ENCODE data around the gene MGMT. TPM values are rescaled to one million over a fixed set of nuclear protein-coding genes. Genes with fewer than 3 reads are reported as not detected.

Gene MGMT
- total RNA-seq, 1 experiment from 2014 or later, result 9.4 TPM

DNA sequence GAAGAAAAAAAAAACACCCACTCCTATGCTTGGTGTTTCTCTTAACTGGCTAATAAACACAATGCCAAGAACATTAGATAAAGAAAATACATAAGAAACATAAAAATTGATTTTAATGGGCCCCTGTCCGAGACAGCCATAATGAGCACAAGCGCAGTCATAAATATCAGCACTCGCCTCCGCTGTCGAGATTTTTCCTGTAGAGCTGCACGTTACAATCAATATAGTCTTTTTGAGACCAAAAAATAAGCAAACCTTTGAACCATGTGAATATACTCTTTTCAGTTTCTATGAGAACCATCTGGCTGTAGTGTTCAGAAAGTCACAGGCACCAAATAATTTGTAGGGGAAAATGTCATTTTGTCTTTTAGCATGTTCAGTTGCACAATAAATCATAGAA is 70.1 kb downstream of the MGMT start:
- DNase-seq (ENCODE audit: low read depth in 1 of 2, low spot score in 2 of 2), result no peak
- Histone ChIP-seq H3K4me3 (no peak overlapping the region), H3K9me3 (replicated peaks) (peaks cover 9% of the 10 kb centered on the region), H3K27me3 (replicated peaks) (no peaks in the 10 kb centered on the region), H3K36me3 (no peaks in the 10 kb centered on the region), H3K4me1 (replicated peaks) (peaks cover 8% of the 10 kb centered on the region), H3K27ac (no peak overlapping the region)

DNA sequence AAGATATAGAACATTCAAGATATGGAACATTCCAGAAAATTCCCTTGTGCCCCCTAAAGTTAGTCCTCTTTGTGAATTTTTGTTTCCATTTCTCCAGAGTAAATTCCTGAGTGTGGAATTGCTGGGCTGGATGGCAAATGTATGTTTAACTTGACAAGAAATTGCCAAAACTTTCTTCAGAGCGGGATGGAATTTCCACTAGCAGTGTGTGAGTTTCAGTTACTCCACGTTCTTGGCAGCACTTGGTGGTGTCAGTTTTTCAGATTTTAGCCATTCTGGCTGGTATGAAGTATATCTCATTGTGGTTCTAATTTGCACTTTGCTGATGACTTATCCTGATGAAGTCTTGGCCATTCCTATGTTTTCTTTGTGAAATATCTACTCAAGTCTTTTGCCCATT is 71.2 kb downstream of the MGMT start:
- H3K36me3 ChIP-seq, result no peaks in the 10 kb centered on the region
- DNase-seq (ENCODE audit: low read depth in 1 of 2, low spot score in 2 of 2), result no peak
- H3K27ac ChIP-seq, result no peak overlapping the region
- no peaks in the 10 kb centered on the region for H3K4me1 ChIP-seq (replicated peaks)
- H3K4me3 ChIP-seq, result no peak overlapping the region
- H3K27me3 ChIP-seq (replicated peaks), result no peaks in the 10 kb centered on the region
- peaks cover 3% of the 10 kb centered on the region; the same call in 1 of the 2 replicates for H3K9me3 ChIP-seq (replicated peaks)

DNA sequence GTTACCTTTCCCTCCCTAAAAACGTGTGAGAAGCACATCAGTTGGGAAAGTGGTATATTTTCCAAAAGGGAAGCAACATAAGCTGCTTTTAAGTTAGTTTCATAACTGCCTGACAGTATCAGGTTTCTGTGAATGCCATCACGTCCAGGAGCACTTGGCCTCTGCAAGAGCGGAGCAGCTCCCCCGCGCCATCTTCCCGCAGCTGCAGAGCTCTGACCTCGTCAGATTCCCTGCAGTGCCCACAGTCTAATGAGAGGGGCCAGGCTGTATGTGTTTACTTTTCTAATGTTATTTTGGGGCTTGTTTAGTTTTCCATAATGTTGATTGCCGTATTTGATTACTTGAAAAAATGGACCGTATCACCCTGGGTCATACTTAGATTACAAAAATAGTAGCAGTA is 74.2 kb downstream of the MGMT start:
- DNase-seq (ENCODE audit: low read depth in 1 of 2, low spot score in 2 of 2), result no peak
- no peak overlapping the region for H3K27ac ChIP-seq
- no peaks in the 10 kb centered on the region for H3K36me3 ChIP-seq
- H3K4me3 ChIP-seq, result no peak overlapping the region
- peaks cover 3% of the 10 kb centered on the region; the same call in 1 of the 2 replicates for H3K9me3 ChIP-seq (replicated peaks)
- no peaks in the 10 kb centered on the region for H3K27me3 ChIP-seq (replicated peaks)
- H3K4me1 ChIP-seq (replicated peaks), result no peaks in the 10 kb centered on the region

DNA sequence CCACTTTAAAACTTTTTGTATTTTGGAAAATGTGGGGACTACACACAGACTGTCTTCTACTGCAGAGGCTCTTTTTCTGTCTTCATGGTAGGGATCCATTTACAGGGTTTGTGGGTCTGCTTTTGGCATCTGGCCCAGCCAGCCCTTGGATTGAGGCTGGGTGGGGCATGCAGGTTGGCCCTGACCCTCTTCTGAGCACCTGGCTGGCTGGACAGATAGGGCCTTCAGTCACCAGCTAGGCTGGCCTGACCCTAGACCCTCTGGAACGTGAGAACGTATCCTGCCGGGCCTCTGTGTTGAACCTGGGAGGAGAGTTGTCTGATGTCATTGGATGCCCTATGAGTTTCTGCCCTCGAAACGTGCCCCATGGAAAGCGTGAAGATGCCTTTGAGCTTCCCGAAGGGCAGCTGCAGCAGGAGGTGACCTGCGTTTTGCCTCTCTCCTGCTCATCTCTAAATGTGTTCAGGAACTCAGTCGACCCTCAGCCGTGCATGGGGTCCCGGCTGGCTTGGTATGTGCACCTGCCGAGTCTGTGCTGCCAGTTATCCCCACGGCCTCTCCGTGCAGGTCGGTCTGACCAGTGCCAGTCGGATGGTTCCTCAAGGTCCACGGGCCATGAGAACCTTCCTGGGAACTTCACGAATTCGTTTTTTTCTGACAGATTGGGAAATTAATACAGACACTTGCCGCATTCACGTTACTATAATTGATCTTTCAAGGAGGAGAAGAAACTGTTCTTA is 74.9 kb downstream of the MGMT start:
- H3K36me3 ChIP-seq, result no peaks in the 10 kb centered on the region
- peaks cover 3% of the 10 kb centered on the region; the same call in 1 of the 2 replicates for H3K9me3 ChIP-seq (replicated peaks)
- DNase-seq (ENCODE audit: low read depth in 1 of 2, low spot score in 2 of 2), result no peak
- no peaks in the 10 kb centered on the region for H3K27me3 ChIP-seq (replicated peaks)
- no peaks in the 10 kb centered on the region for H3K4me1 ChIP-seq (replicated peaks)
- no peak overlapping the region for H3K27ac ChIP-seq
- no peak overlapping the region for H3K4me3 ChIP-seq

DNA sequence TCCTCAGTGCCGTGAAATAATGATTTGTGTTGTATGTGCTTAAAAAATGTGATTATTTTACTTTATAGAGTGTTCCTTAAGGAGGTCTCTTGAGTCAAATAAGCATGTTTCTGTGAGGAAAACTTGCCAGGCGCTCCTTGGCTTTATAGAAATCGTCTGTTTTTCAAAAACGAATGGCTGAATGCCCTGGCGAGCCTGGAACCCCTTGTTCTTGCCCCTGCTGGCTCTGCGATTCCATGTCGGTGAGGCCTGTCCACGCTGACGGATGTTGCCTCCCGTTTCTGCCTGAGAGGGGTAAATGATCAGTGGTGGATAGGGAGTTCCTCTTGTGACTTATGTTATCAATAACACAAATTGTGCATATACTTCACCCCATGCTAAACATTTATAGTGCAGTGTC is 75.5 kb downstream of the MGMT start:
- no peak overlapping the region for H3K27ac ChIP-seq
- H3K36me3 ChIP-seq, result no peaks in the 10 kb centered on the region
- peaks cover 3% of the 10 kb centered on the region; the same call in 1 of the 2 replicates for H3K9me3 ChIP-seq (replicated peaks)
- no peaks in the 10 kb centered on the region for H3K4me1 ChIP-seq (replicated peaks)
- no peak for DNase-seq (ENCODE audit: low read depth in 1 of 2, low spot score in 2 of 2)
- H3K27me3 ChIP-seq (replicated peaks), result no peaks in the 10 kb centered on the region
- no peak overlapping the region for H3K4me3 ChIP-seq

DNA sequence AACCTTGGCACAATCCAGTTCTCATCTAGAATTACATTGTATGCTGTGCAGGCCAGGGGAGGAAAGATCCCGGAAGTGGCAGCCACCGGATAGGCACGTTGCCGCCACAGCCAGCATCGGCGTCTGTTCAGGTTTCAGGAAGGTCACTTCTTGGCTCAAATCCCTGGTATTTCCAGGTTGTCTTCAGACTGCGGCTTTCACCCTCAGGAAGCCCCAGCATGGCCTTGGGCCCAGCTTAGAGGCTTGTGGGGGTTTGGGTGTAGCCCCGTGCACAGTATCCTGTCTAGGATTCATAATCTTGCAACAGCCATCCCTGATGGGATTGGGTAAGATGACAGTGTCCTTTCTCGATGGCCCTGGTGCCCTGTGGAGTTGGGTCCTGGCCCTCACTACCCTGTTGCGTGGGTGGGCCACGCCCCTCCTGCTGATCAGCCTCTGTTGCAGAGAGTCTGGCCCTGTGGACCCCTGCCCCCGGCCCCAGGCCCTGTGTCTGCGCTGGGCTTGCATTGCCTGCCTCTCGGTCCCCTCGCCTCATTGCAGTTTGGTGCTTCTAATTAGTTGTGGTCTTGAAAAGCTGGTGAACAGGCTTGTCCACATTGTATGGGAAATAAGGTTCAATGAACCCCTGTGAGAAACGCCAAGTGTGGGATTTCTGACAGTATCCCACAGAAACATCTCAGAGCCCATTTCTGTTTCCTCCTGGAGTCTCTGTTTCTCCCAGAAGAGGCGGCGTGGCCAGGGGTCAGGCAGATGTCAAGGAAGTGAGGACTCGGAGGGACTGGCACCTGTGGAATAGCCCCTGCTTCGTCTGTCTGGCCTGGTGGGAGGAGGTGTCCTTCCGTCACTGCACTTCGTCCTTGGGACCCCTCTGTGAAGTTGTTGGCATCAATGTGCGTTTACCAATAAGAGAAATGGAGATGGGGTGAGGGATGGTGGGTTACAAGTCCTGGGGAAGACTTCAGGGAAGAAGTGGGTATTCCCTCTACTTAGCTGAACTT is 77.5 kb downstream of the MGMT start:
- Histone ChIP-seq H3K27me3 (replicated peaks) (no peaks in the 10 kb centered on the region), H3K4me1 (replicated peaks) (no peaks in the 10 kb centered on the region), H3K27ac (no peak overlapping the region), H3K9me3 (replicated peaks) (peaks cover under 1% of the 10 kb centered on the region; the same call in 1 of the 2 replicates), H3K4me3 (no peak overlapping the region), H3K36me3 (no peaks in the 10 kb centered on the region)
- no peak for DNase-seq (ENCODE audit: low read depth in 1 of 2, low spot score in 2 of 2)

DNA sequence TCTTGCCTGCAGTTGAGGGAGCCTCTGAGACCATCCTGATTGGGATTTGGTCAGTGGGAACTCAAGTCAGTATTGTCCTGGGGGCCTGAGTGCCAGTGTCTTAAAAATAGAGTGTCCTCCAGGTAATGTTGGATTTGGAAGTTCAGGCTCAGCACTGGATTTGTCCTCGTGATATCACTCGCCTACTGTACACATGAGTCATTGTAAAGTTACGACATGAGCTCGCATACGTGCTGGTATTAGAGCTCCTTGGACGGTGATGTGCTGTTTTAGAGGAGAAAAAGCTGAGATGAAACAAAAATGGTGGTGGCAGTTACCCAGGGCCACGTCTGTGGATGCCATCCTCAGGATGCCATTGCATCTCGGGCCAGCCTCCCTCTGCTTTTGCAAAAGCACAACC is 78.2 kb downstream of the MGMT start:
- no peaks in the 10 kb centered on the region; the same call in 1 of the 2 replicates for H3K9me3 ChIP-seq (replicated peaks)
- H3K27me3 ChIP-seq (replicated peaks), result no peaks in the 10 kb centered on the region
- no peak overlapping the region for H3K27ac ChIP-seq
- no peaks in the 10 kb centered on the region for H3K4me1 ChIP-seq (replicated peaks)
- H3K36me3 ChIP-seq, result no peaks in the 10 kb centered on the region
- DNase-seq (ENCODE audit: low read depth in 1 of 2, low spot score in 2 of 2), result no peak
- no peak overlapping the region for H3K4me3 ChIP-seq

DNA sequence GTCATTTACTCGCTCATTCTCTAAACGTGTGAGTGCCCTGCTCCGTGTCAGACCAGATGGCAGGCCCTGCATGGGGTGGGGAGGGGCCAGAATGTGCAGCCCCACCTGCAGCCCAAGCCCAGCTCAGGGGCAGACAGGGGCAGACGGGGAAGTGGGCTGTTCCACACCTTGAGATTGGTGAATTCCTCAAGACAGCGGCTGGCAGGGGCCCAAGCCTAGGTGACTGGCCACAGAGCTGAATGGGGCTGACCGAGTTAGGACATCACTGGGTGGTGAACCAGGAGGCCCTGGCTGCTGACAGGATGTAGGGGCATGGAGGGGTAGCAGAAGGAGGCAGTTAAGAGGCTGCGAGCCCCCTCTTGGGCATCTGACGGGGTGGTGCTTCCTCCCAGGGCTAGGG is 79.1 kb downstream of the MGMT start:
- DNase-seq (ENCODE audit: low read depth in 1 of 2, low spot score in 2 of 2), result no peak
- no peaks in the 10 kb centered on the region for H3K4me1 ChIP-seq (replicated peaks)
- no peaks in the 10 kb centered on the region for H3K27me3 ChIP-seq (replicated peaks)
- no peak overlapping the region for H3K4me3 ChIP-seq
- H3K36me3 ChIP-seq, result no peaks in the 10 kb centered on the region
- no peak overlapping the region for H3K27ac ChIP-seq
- no peaks in the 10 kb centered on the region; the same call in none of the 2 replicates for H3K9me3 ChIP-seq (replicated peaks)

DNA sequence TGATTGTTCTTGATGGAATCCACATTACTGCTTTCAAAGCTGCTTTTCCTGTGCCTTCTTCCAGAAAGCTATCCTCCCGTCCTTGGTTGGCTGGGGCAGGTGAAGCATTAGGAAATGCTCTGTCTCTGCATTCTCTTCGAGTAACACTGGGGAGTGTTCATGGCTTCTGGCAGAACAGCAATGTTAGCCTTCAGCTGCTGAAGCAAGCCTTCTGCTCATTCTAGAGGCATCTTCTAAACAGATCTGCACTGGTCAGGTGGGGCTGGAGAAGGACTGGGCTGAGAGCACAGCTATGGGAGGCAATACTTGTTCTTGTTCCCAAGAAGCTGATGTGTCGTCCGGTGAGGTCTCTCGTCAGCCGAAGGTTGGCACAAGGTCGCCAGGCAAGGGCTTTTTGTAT is 80.6 kb downstream of the MGMT start:
- H3K9me3 ChIP-seq (replicated peaks), result no peaks in the 10 kb centered on the region; the same call in 1 of the 2 replicates
- H3K27me3 ChIP-seq (replicated peaks), result no peaks in the 10 kb centered on the region
- no peaks in the 10 kb centered on the region for H3K4me1 ChIP-seq (replicated peaks)
- no peak for DNase-seq (ENCODE audit: low read depth in 1 of 2, low spot score in 2 of 2)
- no peak overlapping the region for H3K27ac ChIP-seq
- no peaks in the 10 kb centered on the region for H3K36me3 ChIP-seq
- H3K4me3 ChIP-seq, result no peak overlapping the region

DNA sequence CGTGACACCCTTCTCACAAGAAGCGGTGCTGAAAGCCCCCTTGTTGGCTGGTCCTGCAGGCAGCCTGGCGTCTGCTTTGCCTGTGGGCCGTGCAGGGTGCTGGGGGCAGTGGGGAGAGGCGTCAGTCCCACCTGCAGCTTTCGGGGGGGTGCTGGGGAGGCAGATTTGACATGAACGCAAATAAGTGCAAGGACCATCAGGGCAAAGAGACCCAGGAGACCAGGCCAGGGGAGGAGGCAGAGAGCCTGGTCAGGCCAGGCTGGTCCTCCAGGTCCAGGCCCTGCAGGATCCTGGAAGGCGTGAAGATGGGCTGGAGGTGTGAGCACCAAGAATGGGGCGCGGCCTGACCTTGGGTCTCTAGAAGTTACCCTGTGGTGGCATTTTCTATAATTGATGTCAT is 81.6 kb downstream of the MGMT start:
- DNase-seq (ENCODE audit: low read depth in 1 of 2, low spot score in 2 of 2), result no peak
- Histone ChIP-seq H3K4me3 (no peak overlapping the region), H3K36me3 (no peaks in the 10 kb centered on the region), H3K9me3 (replicated peaks) (no peaks in the 10 kb centered on the region; the same call in 1 of the 2 replicates), H3K27me3 (replicated peaks) (no peaks in the 10 kb centered on the region), H3K4me1 (replicated peaks) (no peaks in the 10 kb centered on the region), H3K27ac (no peak overlapping the region)

DNA sequence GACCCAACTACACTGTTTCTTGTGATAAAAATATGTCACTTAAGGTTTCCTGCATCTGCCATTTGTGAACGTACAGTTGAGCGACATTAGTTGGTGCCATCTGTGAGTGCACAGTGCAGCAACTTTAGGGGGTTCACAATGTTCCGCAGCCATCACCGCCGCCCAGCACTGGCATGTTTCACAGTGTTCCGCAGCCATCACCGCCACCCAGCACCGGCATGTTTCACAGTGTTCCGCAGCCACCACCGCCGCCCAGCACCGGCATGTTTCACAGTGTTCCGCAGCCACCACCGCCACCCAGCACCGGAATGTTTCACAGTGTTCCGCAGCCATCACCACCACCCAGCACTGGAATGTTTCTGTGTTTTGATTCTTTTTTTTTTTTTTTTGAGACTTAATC is 83.0 kb downstream of the MGMT start:
- no peaks in the 10 kb centered on the region for H3K36me3 ChIP-seq
- H3K4me1 ChIP-seq (replicated peaks), result no peaks in the 10 kb centered on the region
- no peak for DNase-seq (ENCODE audit: low read depth in 1 of 2, low spot score in 2 of 2)
- H3K27me3 ChIP-seq (replicated peaks), result no peaks in the 10 kb centered on the region
- no peak overlapping the region for H3K27ac ChIP-seq
- H3K9me3 ChIP-seq (replicated peaks), result peaks cover 2% of the 10 kb centered on the region; the same call in 1 of the 2 replicates
- no peak overlapping the region for H3K4me3 ChIP-seq

DNA sequence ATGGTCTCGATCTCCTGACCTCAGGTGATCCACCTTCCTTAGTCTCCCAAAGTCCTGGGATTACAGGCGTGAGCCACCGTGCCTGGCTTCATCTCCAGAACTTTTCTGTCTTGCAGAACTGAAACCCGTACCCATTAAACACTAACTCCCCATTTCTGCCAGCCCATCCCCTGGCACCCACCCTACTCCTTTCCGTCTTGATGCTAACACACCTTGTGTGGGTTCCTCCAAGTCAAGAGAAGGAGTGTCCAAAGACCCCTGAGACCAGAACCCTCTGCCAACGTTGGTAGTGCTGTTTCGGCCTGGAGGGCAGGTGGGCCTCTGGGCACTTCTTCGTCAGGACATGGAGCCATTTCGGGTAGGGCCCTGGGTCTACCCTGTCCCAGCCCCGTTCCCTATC is 83.6 kb downstream of the MGMT start:
- no peaks in the 10 kb centered on the region for H3K4me1 ChIP-seq (replicated peaks)
- H3K27me3 ChIP-seq (replicated peaks), result no peaks in the 10 kb centered on the region
- H3K27ac ChIP-seq, result no peak overlapping the region
- peaks cover 2% of the 10 kb centered on the region; the same call in 1 of the 2 replicates for H3K9me3 ChIP-seq (replicated peaks)
- no peak for DNase-seq (ENCODE audit: low read depth in 1 of 2, low spot score in 2 of 2)
- no peak overlapping the region for H3K4me3 ChIP-seq
- no peaks in the 10 kb centered on the region for H3K36me3 ChIP-seq

DNA sequence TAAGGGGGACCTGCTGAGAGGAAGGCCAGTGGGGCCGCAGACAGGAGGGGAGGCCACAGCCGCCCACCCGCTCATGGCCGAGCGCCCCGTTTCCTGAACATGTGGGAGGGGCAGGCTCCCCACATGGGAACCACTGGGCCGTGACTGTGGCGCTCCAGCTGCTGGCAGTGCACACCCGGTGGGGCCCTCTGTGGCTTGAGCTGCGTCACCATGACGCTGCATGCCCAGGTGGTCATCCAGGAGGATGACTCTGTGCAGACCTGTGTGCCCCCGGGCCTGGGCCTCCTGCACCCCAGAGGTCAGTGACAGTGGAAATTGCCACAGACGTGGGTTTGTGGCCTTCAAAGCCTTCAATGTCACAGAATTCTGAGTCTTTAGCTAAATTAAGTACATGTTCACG is 85.1 kb downstream of the MGMT start:
- DNase-seq (ENCODE audit: low read depth in 1 of 2, low spot score in 2 of 2), result no peak

DNA sequence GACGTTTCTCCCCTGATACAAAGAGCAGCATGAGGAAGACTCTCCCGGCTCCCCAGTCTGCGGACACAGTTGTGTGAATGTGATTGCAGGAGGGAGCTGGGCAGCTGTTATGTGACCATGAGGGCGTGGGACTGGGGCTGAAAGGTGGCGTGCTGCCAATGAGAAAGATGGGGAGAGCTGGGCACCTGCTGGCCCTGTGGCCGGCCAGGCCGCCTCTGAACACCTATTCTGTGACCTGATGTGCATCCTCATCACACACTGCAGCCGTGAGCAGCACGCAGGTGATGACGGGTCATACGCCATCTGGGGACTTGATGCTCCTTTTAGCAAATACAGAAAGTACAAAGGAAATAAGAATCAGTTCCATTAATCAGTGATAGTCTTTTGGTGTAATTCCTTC is 86.9 kb downstream of the MGMT start:
- H3K9me3 ChIP-seq (replicated peaks), result peaks cover 7% of the 10 kb centered on the region
- no peak for DNase-seq (ENCODE audit: low read depth in 1 of 2, low spot score in 2 of 2)
- no peak overlapping the region for H3K4me3 ChIP-seq
- no peak overlapping the region for H3K27ac ChIP-seq
- no peaks in the 10 kb centered on the region for H3K4me1 ChIP-seq (replicated peaks)
- H3K27me3 ChIP-seq (replicated peaks), result no peaks in the 10 kb centered on the region
- H3K36me3 ChIP-seq, result no peaks in the 10 kb centered on the region

More for the DNA sequence above, 85.1 kb downstream of the MGMT start:
- no peaks in the 10 kb centered on the region for H3K36me3 ChIP-seq
- H3K9me3 ChIP-seq (replicated peaks), result peaks cover 7% of the 10 kb centered on the region
- H3K27ac ChIP-seq, result no peak overlapping the region
- H3K4me3 ChIP-seq, result no peak overlapping the region
- H3K27me3 ChIP-seq (replicated peaks), result no peaks in the 10 kb centered on the region
- H3K4me1 ChIP-seq (replicated peaks), result no peaks in the 10 kb centered on the region

Measured in SJSA1 (cell line).